GM12801 (cell line): ENCODE measurements around the gene IL24.

ENCODE experiments used
- CTCF ChIP-seq: IDR thresholded peaks from one replicate; pipeline ENCODE4 v1.5.1; 2011; ENCODE audit warnings: control low read depth; ENCODE audit not compliant: insufficient read length; ENCODE audit errors: extremely low read depth

The IL24 gene

DNA sequence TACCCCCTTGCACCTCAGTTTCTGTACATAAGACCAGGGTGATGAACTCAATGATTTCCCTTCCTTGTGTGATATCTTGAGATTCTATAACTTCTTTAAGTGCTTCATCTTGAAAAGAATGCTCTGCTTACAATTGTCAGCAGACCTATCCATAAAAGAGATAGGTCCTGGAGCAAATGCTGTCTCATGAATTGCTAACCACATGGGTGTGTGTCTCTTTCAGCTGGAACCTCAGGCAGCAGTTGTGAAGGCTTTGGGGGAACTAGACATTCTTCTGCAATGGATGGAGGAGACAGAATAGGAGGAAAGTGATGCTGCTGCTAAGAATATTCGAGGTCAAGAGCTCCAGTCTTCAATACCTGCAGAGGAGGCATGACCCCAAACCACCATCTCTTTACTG, 29.0 kb upstream of the IL24 start:
- TF ChIP-seq CTCF, result no peak

DNA sequence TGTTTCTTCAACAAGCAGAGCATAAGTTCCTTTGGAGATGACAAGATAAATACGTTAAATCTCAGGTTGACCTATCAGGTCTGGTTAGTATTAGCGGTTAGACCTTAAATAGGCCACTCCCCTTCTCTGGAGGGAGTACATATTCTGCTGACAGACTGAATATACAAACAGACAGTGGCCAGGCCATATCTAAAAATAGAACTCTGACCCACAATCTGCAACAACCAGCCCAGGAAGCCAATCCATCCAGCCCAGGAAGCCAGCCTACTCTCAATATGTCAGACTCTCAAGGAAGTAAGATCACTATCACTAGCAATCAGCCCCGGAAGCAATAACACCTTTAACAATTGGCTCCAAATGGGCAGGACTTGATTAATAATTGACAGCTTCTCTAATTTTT, 25.1 kb upstream of the IL24 start:
- no peak for TF ChIP-seq CTCF

GRCh38 chr1:206873603-206874188, 23.5 kb upstream of the IL24 start:
- no peak for TF ChIP-seq CTCF

GRCh38 chr1:206875752-206876377, 21.4 kb upstream of the IL24 start:
- no peak for TF ChIP-seq CTCF

DNA sequence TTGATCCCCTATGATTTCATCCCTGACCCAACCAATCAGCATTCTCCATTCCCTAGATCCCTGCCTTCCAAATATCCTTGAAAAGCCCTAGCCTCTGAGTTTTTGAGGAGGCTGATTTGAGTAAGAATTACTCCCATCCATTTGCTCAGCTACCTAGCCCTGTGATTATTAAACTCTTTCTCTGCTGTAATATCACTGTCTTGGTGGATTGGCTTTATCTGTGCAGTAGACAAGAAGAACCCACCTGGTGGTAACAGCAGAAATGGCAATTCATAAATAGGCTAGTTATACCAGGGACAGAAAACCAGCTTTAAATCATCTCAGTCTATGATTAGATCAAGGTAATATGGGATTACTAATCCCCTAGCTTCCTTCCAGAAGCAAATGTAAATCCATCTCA, 18.8 kb upstream of the IL24 start:
- TF ChIP-seq CTCF, result no peak

DNA sequence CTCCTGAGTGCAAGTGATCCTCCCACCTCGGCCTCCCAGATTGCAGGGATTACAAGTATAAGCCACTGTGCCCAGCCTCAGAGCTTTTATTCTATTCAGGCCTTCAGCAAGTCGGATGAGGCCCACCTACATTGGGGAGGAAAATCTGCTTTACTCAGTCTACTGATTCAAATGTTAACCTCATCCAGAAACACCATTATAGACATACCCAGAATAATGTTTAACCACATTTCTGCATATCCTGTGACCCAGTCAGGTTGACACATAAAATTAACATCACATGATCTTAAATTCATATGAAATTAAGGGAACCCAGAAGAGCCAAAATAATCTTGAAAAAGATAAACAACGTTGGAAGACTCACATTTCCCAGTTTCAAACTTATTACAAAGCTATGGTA, 16.9 kb upstream of the IL24 start:
- TF ChIP-seq CTCF, result no peak

GRCh38 chr1:206882555-206882954, 14.7 kb upstream of the IL24 start:
- TF ChIP-seq CTCF, result no peak

DNA sequence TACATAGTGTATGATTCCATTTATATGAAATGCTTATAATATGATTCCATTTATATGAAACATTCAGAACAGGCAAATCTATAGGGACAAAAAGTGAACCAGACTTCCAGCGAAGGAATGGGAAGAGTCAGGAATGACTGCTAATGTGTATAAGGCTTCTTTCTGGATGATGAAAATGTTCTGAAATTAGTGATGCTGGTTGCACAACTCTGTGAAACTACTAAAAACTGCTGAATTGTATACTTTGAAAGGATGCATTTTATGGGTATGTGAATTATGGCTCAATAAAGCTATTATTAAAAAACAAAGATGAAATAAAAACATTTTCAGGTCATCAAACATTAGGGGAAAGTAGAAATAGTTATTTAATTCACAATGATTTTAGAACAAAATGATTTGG, 14.1 kb upstream of the IL24 start:
- TF ChIP-seq CTCF, result no peak
